A549 (cell line): ENCODE measurements around the gene TRIP10. TPM values are rescaled to one million over a fixed set of nuclear protein-coding genes. Genes with fewer than 3 reads are reported as not detected.

Source experiments
- ATAC-seq, 2 experiments: fragments of 200-7000 bp in 1 of 2; fragments of >200 bp in 1 of 2; cut with Nextera tagmentation in 1 of 2; cut with Tn5 transposase in 1 of 2; 3 replicates each; pipeline versions ENCODE4 v1.8.0 to v1.9.1; 2018 to 2020; ENCODE audit warnings: mild to moderate bottlenecking in 1 of 2, moderate library complexity in 1 of 2
- CTCF ChIA-PET: fragments of 300-600 bp; sonication (Branson Sonifier 250); formaldehyde crosslinking; extraction: SDS; loops from one replicate; lab custom pipeline; 2021; ENCODE audit warnings: antibody characterized with exemption, inconsistent platforms; lab: Yijun Ruan, JAX
- POLR2A ChIA-PET: fragments of 350-600 bp; formaldehyde crosslinking; extraction: SDS; loops from one replicate; lab custom pipeline; 2021; ENCODE audit warnings: antibody characterized with exemption, inconsistent platforms; lab: Yijun Ruan, JAX
- DNase-seq, 2 experiments: peaks; one replicate each; pipeline versions ENCODE4 v3.0.0 to v3.0.0-alpha.2; 2011 to 2016; ENCODE audit warnings: low read depth in 1 of 2, low spot score in 1 of 2
- FAIRE-seq: peaks from 2 replicates; lab custom pipeline; 2011; peaks lifted over from hg19 to GRCh38; lab: Jason Lieb, UNC
- H3K27ac ChIP-seq, 2 experiments: fragments of >200 bp; sonication (Bioruptor Twin); formaldehyde crosslinking; 3 replicates each; pipeline ENCODE4 v1.5.1; 2016 to 2017
- H3K4me1 ChIP-seq: fragments of >200 bp; sonication (Bioruptor Twin); formaldehyde crosslinking; 3 replicates; pipeline ENCODE4 v1.6.1; 2016
- H3K4me2 ChIP-seq: fragments of >200 bp; sonication (Bioruptor Twin); formaldehyde crosslinking; 3 replicates; pipeline ENCODE4 v1.6.1; 2016
- H3K4me3 ChIP-seq: fragments of >200 bp; sonication (Bioruptor Twin); formaldehyde crosslinking; 3 replicates; pipeline ENCODE4 v1.5.1; 2016
- H3K9me3 ChIP-seq: fragments of >200 bp; sonication (Bioruptor Twin); formaldehyde crosslinking; 3 replicates; pipeline ENCODE4 v1.6.1; 2016
- CEBPB ChIP-seq, 2 experiments: fragments of >200 bp in 1 of 2; sonication (Bioruptor Twin) in 1 of 2; formaldehyde crosslinking in 1 of 2; IDR thresholded peaks; 2 replicates each; pipeline ENCODE4 v1.6.1; 2012 to 2016
- E2F6 ChIP-seq: IDR thresholded peaks from 2 replicates; pipeline ENCODE4 v1.6.1; 2012; ENCODE audit warnings: low read depth, borderline replicate concordance
- ELK1 ChIP-seq: fragments of 150-350 bp; IDR thresholded peaks from 2 replicates; pipeline ENCODE4 v1.6.1; 2014; ENCODE audit warnings: low read depth, mild to moderate bottlenecking, low read length
- EP300 ChIP-seq, 2 experiments: fragments of >200 bp; sonication (Bioruptor Twin); formaldehyde crosslinking; IDR thresholded peaks; 2 replicates in 1 of 2; 3 replicates in 1 of 2; pipeline ENCODE4 v1.6.1; 2016 to 2017
- FOSL2 ChIP-seq, 2 experiments: fragments of 450-650 bp in 1 of 2; fragments of >200 bp in 1 of 2; sonication (Bioruptor Twin) in 1 of 2; formaldehyde crosslinking; IDR thresholded peaks; 2 replicates each; pipeline versions ENCODE4 v1.5.0 to v1.6.1; 2016 to 2020; ENCODE audit warnings: mild to moderate bottlenecking in 1 of 2, moderate library complexity in 1 of 2
- GATA3 ChIP-seq: IDR thresholded peaks from 2 replicates; pipeline ENCODE4 v1.6.1; 2012; ENCODE audit warnings: borderline replicate concordance
- HES2 ChIP-seq: fragments of >200 bp; sonication (Bioruptor Twin); formaldehyde crosslinking; IDR thresholded peaks from 2 replicates; pipeline ENCODE4 v1.6.1; 2016
- HOXB5 ChIP-seq: fragments of 250-450 bp; sonication (Bioruptor Pico); IDR thresholded peaks from 2 replicates; pipeline ENCODE4 v1.5.0; 2020; ENCODE audit warnings: mild to moderate bottlenecking, moderate library complexity
- JUN ChIP-seq, 2 experiments: fragments of >200 bp; sonication (Bioruptor Twin); formaldehyde crosslinking; IDR thresholded peaks; 2 replicates in 1 of 2; 3 replicates in 1 of 2; pipeline ENCODE4 v1.6.1; 2016 to 2017
- JUNB ChIP-seq: fragments of >200 bp; sonication (Bioruptor Twin); formaldehyde crosslinking; IDR thresholded peaks from 2 replicates; pipeline ENCODE4 v1.6.1; 2016
- KDM1A ChIP-seq: fragments of 200-600 bp; sonication (generic); IDR thresholded peaks from 2 replicates; pipeline ENCODE4 v1.6.1; 2016; ENCODE audit warnings: low read depth, mild to moderate bottlenecking
- MAX ChIP-seq: IDR thresholded peaks from 2 replicates; pipeline ENCODE4 v1.6.1; 2012
- MAZ ChIP-seq: fragments of 150-350 bp; IDR thresholded peaks from 2 replicates; pipeline ENCODE4 v1.6.1; 2014; ENCODE audit warnings: antibody characterized with exemption, low read depth, low read length, borderline replicate concordance
- PHF8 ChIP-seq: fragments of 200-600 bp; sonication (generic); IDR thresholded peaks from 2 replicates; pipeline ENCODE4 v1.6.1; 2016; ENCODE audit warnings: low read depth, mild to moderate bottlenecking, antibody characterized with exemption, moderate library complexity, borderline replicate concordance
- POLR2A ChIP-seq: IDR thresholded peaks from 2 replicates; pipeline ENCODE4 v1.6.1; 2012; ENCODE audit warnings: mild to moderate bottlenecking, low read length
- RAD21 ChIP-seq, 2 experiments: fragments of >200 bp in 1 of 2; sonication (Bioruptor Twin) in 1 of 2; formaldehyde crosslinking in 1 of 2; IDR thresholded peaks in 1 of 2; conservative IDR thresholded peaks in 1 of 2; 2 replicates in 1 of 2; 3 replicates in 1 of 2; pipeline ENCODE4 v1.6.1; 2012 to 2018; ENCODE audit warnings: inconsistent platforms in 1 of 2
- WGBS: methylation state at CpG from one replicate; pipeline ENCODE4 v1.1.6; 2017; ENCODE audit errors: missing lambda C conversion rate; 5-methylcytosine and 5-hydroxymethylcytosine counted together
- polyA plus RNA-seq, 4 experiments: library from polyadenylated mRNA; depleted of rRNA in 3 of 4; stranded (reverse); fragments of >200 nt; fragmentation: RNase III in 1 of 4; extraction: RNeasy Plus Mini Kit Qiagen cat#74134 plus additional on column Dnase treatment in 1 of 4; gene quantifications; 2 replicates in 3 of 4; 3 replicates in 1 of 4; pipeline ENCODE4 v1.2.3, GENCODE V29; 2011 to 2017

Gene TRIP10
- polyA plus RNA-seq, 2 of the 4 experiments (the other 2 are of a cell fraction): 39.2 to 60.9 TPM

GRCh38 chr19:6800991-6801484 lies 61.6 kb downstream of the TRIP10 start:
- peak overlapping the region; percentile 92 to 100 for H3K27ac ChIP-seq
- ChIA-PET CTCF (interaction anchor here (1.4 to 1.6 kb wide), 3 partner anchors 28 to 63 kb away, joined by 5 to 9 read pairs (median 5); no protein-coding TSS in a partner anchor), POLR2A (interaction anchor here (0.6 to 3.3 kb wide), 10 partner anchors 10 to 1508 kb away, joined by 3 to 19 read pairs (median 5); partner anchors contain the start of genes GPR108, SH2D3A and TNFSF9)
- 0% methylated on average over 10 of the region's 10 CpGs for WGBS
- DNase-seq (peak; percentile 58 to 96), FAIRE-seq (peak; percentile 74), ATAC-seq (peak; percentile 82 to 93)
- H3K4me3 ChIP-seq: peak overlapping the region; percentile 44
- no peaks in the 10 kb centered on the region for H3K9me3 ChIP-seq
- peaks cover 24% of the 10 kb centered on the region for H3K4me1 ChIP-seq
- peak overlapping the region; percentile 92 for H3K4me2 ChIP-seq
- TF ChIP-seq ELK1 (no peak), KDM1A (no peak), MAX (peak; percentile 68; the same call in 1 of the 2 replicates), POLR2A (no peak), HOXB5 (CRISPR knock-in tag) (peak; percentile 77; the same call in 1 of the 2 replicates), EP300 (IDR thresholded peaks at IDR 0.05) (peak; percentile 30 to 59; a peak in 2 of 5 replicates), FOSL2 (IDR thresholded peaks at IDR 0.05) (0 out of 2 replicates have a peak, but pooled peaks have one; percentile 24), FOSL2 (CRISPR knock-in tag; IDR thresholded peaks at IDR 0.05) (peak; percentile 83), HES2 (no peak), JUNB (peak; percentile 40; the same call in 1 of the 2 replicates), MAZ (no peak), CEBPB (IDR thresholded peaks at IDR 0.05) (peak in 1 of 2 experiments; percentile 90; a peak in 2 of 4 replicates), E2F6 (0 out of 2 replicates have a peak, but pooled peaks have one; percentile 30), PHF8 (no peak), GATA3 (peak; percentile 77; the same call in 1 of the 2 replicates), JUN (IDR thresholded peaks at IDR 0.05) (peak in 1 of 2 experiments; percentile 19; a peak in 2 of 5 replicates), RAD21 (conservative IDR thresholded peaks at IDR 0.05 in 1 of 2, IDR thresholded peaks at IDR 0.05 in 1 of 2) (peak in 1 of 2 experiments; percentile 8; a peak in 2 of 5 replicates)

Other genes with a start within 250 kb of the TRIP10 start
- 2.2 and 2.5 TPM in 2 replicates for gene TUBB4A, start 237.4 kb upstream of the TRIP10 start, polyA plus RNA-seq (2011; rRNA removed)
- gene TUBB4A, start 237.4 kb upstream of the TRIP10 start, polyA plus RNA-seq (2017; fragmentation: RNase III; extraction: RNeasy Plus Mini Kit Qiagen cat#74134 plus additional on column Dnase treatment): 15.4 to 17.6 TPM (median 17.5 TPM) in 3 replicates
- 5.4 and 6.3 TPM in 2 replicates for gene TNFSF9, start 208.7 kb upstream of the TRIP10 start, polyA plus RNA-seq (2011; rRNA removed)
- 11.1 to 16.7 TPM (median 15.9 TPM) in 3 replicates for gene TNFSF9, start 208.7 kb upstream of the TRIP10 start, polyA plus RNA-seq (2017; fragmentation: RNase III; extraction: RNeasy Plus Mini Kit Qiagen cat#74134 plus additional on column Dnase treatment)
- gene CD70, start 148.5 kb upstream of the TRIP10 start, polyA plus RNA-seq (2011; rRNA removed): 7.7 and 10.0 TPM in 2 replicates
- 25.0 to 43.3 TPM (median 35.7 TPM) in 3 replicates for gene CD70, start 148.5 kb upstream of the TRIP10 start, polyA plus RNA-seq (2017; fragmentation: RNase III; extraction: RNeasy Plus Mini Kit Qiagen cat#74134 plus additional on column Dnase treatment)
- gene TNFSF14, start 69.5 kb upstream of the TRIP10 start, polyA plus RNA-seq (2011; rRNA removed): 0.12 and 0.25 TPM in 2 replicates
- 0.40 to 0.49 TPM (median 0.46 TPM) in 3 replicates for gene TNFSF14, start 69.5 kb upstream of the TRIP10 start, polyA plus RNA-seq (2017; fragmentation: RNase III; extraction: RNeasy Plus Mini Kit Qiagen cat#74134 plus additional on column Dnase treatment)
- 45.4 and 93.9 TPM in 2 replicates for gene C3, start 19.0 kb upstream of the TRIP10 start, polyA plus RNA-seq (2011; rRNA removed)
- 70.9 to 87.8 TPM (median 81.1 TPM) in 3 replicates for gene C3, start 19.0 kb upstream of the TRIP10 start, polyA plus RNA-seq (2017; fragmentation: RNase III; extraction: RNeasy Plus Mini Kit Qiagen cat#74134 plus additional on column Dnase treatment)
- gene GPR108, start 2.1 kb upstream of the TRIP10 start, polyA plus RNA-seq (2011; rRNA removed): 50.2 and 69.4 TPM in 2 replicates
- gene GPR108, start 2.1 kb upstream of the TRIP10 start, polyA plus RNA-seq (2017; fragmentation: RNase III; extraction: RNeasy Plus Mini Kit Qiagen cat#74134 plus additional on column Dnase treatment): 35.4 to 42.1 TPM (median 36.4 TPM) in 3 replicates
- gene SH2D3A, start 27.8 kb downstream of the TRIP10 start, polyA plus RNA-seq (2011; rRNA removed): 6.5 and 6.7 TPM in 2 replicates
- gene SH2D3A, start 27.8 kb downstream of the TRIP10 start, polyA plus RNA-seq (2017; fragmentation: RNase III; extraction: RNeasy Plus Mini Kit Qiagen cat#74134 plus additional on column Dnase treatment): 9.3 to 11.4 TPM (median 10.0 TPM) in 3 replicates
- 5.6 and 6.7 TPM in 2 replicates for gene VAV1, start 33.0 kb downstream of the TRIP10 start, polyA plus RNA-seq (2011; rRNA removed)
- gene VAV1, start 33.0 kb downstream of the TRIP10 start, polyA plus RNA-seq (2017; fragmentation: RNase III; extraction: RNeasy Plus Mini Kit Qiagen cat#74134 plus additional on column Dnase treatment): 7.5 to 9.5 TPM (median 8.5 TPM) in 3 replicates
- 3.6 and 4.2 TPM in 2 replicates for gene ADGRE1, start 147.9 kb downstream of the TRIP10 start, polyA plus RNA-seq (2011; rRNA removed)
- 4.8 to 6.6 TPM (median 5.0 TPM) in 3 replicates for gene ADGRE1, start 147.9 kb downstream of the TRIP10 start, polyA plus RNA-seq (2017; fragmentation: RNase III; extraction: RNeasy Plus Mini Kit Qiagen cat#74134 plus additional on column Dnase treatment)